ENCODE results near the gene CFAP69. TPM values are rescaled to one million over a fixed set of nuclear protein-coding genes. Genes with fewer than 3 reads are reported as not detected.

CFAP69 gene, protein sequence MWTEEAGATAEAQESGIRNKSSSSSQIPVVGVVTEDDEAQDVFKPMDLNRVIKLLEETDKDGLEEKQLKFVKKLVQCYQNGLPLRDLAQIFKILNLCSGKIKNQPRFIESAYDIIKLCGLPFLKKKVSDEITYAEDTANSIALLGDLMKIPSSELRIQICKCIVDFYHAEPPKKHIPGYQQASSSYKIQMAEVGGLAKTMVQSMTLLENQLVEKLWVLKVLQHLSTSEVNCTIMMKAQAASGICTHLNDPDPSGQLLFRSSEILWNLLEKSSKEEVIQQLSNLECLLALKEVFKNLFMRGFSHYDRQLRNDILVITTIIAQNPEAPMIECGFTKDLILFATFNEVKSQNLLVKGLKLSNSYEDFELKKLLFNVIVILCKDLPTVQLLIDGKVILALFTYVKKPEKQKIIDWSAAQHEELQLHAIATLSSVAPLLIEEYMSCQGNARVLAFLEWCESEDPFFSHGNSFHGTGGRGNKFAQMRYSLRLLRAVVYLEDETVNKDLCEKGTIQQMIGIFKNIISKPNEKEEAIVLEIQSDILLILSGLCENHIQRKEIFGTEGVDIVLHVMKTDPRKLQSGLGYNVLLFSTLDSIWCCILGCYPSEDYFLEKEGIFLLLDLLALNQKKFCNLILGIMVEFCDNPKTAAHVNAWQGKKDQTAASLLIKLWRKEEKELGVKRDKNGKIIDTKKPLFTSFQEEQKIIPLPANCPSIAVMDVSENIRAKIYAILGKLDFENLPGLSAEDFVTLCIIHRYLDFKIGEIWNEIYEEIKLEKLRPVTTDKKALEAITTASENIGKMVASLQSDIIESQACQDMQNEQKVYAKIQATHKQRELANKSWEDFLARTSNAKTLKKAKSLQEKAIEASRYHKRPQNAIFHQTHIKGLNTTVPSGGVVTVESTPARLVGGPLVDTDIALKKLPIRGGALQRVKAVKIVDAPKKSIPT
- total RNA-seq (10 to 100 TPM; 11.4 to 15.8 TPM), polyA plus RNA-seq (10 to 100 TPM in 1 of 2 donors, 1 to 10 TPM in 1; 1.8 to 18.7 TPM)
- long read RNA-seq, donor 1, partial matches to known transcripts, result 8 of 14 reads
- long read RNA-seq, donor 1, other reads (novel, unspliced or antisense), result 6 of 14 reads
- long read RNA-seq, donor 2, partial matches to known transcripts, result 3 of 9 reads
- long read RNA-seq, donor 2, other reads (novel, unspliced or antisense), result 5 of 9 reads

- Histone ChIP-seq H3K36me3 (ENCODE audit: control insufficient read depth in 1 of 2, insufficient read depth in 2 of 2, low read length in 1 of 2) (no peaks in the 10 kb centered on the region), H3K4me3 (ENCODE audit: low read length in 2 of 2) (peak within 1 kb of the TSS; percentile 71), H3K4me1 (ENCODE audit: control insufficient read depth in 1 of 2, insufficient read depth in 2 of 2, low read length in 2 of 2) (peaks cover 0 to 3% of the 10 kb centered on the region in 2 donors), H3K27ac (ENCODE audit: low read depth in 1 of 2, low read length in 2 of 2) (no peak within 1 kb of the TSS), H3K9me3 (ENCODE audit: control insufficient read depth, low read length) (no peaks in the 10 kb centered on the region), H3K27me3 (ENCODE audit: control insufficient read depth in 1 of 2, insufficient read depth in 2 of 2, low read length in 1 of 2) (no peaks in the 10 kb centered on the region)
- DNase-seq, result peak; percentile 94 to 97
- intact Hi-C loops (cut with DNase I), result loop anchor here in 1 of 2 donors (5.0 kb wide), 1 partner anchor 33 kb away; the partner anchor contains the start of gene STEAP2
- peak; percentile 98 for ATAC-seq (ENCODE audit: low FRiP score)
- 0 to 1% methylated on average over 59 of the region's 59 CpGs for WGBS, 2 donors
Measured at GRCh38 chr7:90244909-90245851, at the start of gene CFAP69. Gene CFAP69 (plus strand): TSS chr7:90245174. CDS start chr7:90245425, 251 bp downstream.

GRCh38 chr7:90201500-90202195 lies 43.3 kb upstream of the CFAP69 start:
- H3K36me3 ChIP-seq (ENCODE audit: control insufficient read depth in 1 of 2, insufficient read depth in 2 of 2, low read length in 1 of 2), result no peaks in the 10 kb centered on the region
- intact Hi-C loops (cut with DNase I), result no loop called here
- no peak overlapping the region for H3K4me3 ChIP-seq (ENCODE audit: low read length in 2 of 2)
- 91 to 92% methylated on average over 2 of the region's 2 CpGs for WGBS, 2 donors
- no peaks in the 10 kb centered on the region for H3K4me1 ChIP-seq (ENCODE audit: control insufficient read depth in 1 of 2, insufficient read depth in 2 of 2, low read length in 2 of 2)
- H3K27me3 ChIP-seq (ENCODE audit: control insufficient read depth in 1 of 2, insufficient read depth in 2 of 2, low read length in 1 of 2), result no peaks in the 10 kb centered on the region
- DNase-seq, result no peak
- H3K9me3 ChIP-seq (ENCODE audit: control insufficient read depth, low read length), result no peaks in the 10 kb centered on the region
- H3K27ac ChIP-seq (ENCODE audit: low read depth in 1 of 2, low read length in 2 of 2), result no peak overlapping the region
- ATAC-seq (ENCODE audit: low FRiP score), result no peak

GRCh38 chr7:90207956-90208355 lies 37.0 kb upstream of the CFAP69 start:
- no peak overlapping the region for H3K4me3 ChIP-seq (ENCODE audit: low read length in 2 of 2)
- H3K36me3 ChIP-seq (ENCODE audit: control insufficient read depth in 1 of 2, insufficient read depth in 2 of 2, low read length in 1 of 2), result no peaks in the 10 kb centered on the region
- no peak for ATAC-seq (ENCODE audit: low FRiP score)
- DNase-seq, result no peak
- intact Hi-C loops (cut with DNase I), result no loop called here
- WGBS, 2 donors, result 92 to 100% methylated on average over 1 of the region's 1 CpG
- no peaks in the 10 kb centered on the region for H3K9me3 ChIP-seq (ENCODE audit: control insufficient read depth, low read length)
- no peaks in the 10 kb centered on the region for H3K27me3 ChIP-seq (ENCODE audit: control insufficient read depth in 1 of 2, insufficient read depth in 2 of 2, low read length in 1 of 2)
- H3K27ac ChIP-seq (ENCODE audit: low read depth in 1 of 2, low read length in 2 of 2), result no peak overlapping the region
- no peaks in the 10 kb centered on the region for H3K4me1 ChIP-seq (ENCODE audit: control insufficient read depth in 1 of 2, insufficient read depth in 2 of 2, low read length in 2 of 2)

GRCh38 chr7:90209776-90210175 lies 35.2 kb upstream of the CFAP69 start:
- intact Hi-C loops (cut with DNase I), result loop anchor here in 1 of 2 donors (5.0 kb wide), 1 partner anchor 38 kb away; the partner anchor contains the start of gene CFAP69
- Histone ChIP-seq H3K27ac (ENCODE audit: low read depth in 1 of 2, low read length in 2 of 2) (no peak overlapping the region), H3K27me3 (ENCODE audit: control insufficient read depth in 1 of 2, insufficient read depth in 2 of 2, low read length in 1 of 2) (no peaks in the 10 kb centered on the region), H3K36me3 (ENCODE audit: control insufficient read depth in 1 of 2, insufficient read depth in 2 of 2, low read length in 1 of 2) (no peaks in the 10 kb centered on the region), H3K4me3 (ENCODE audit: low read length in 2 of 2) (no peak overlapping the region), H3K4me1 (ENCODE audit: control insufficient read depth in 1 of 2, insufficient read depth in 2 of 2, low read length in 2 of 2) (peaks cover 0 to 2% of the 10 kb centered on the region in 2 donors), H3K9me3 (ENCODE audit: control insufficient read depth, low read length) (no peaks in the 10 kb centered on the region)
- ATAC-seq (ENCODE audit: low FRiP score) (no peak), DNase-seq (no peak)
- WGBS, 2 donors, result 96 to 97% methylated on average over 1 of the region's 1 CpG

GRCh38 chr7:90210475-90210874 lies 34.5 kb upstream of the CFAP69 start:
- ATAC-seq (ENCODE audit: low FRiP score), result no peak
- Histone ChIP-seq H3K4me1 (ENCODE audit: control insufficient read depth in 1 of 2, insufficient read depth in 2 of 2, low read length in 2 of 2) (peaks cover 0 to 2% of the 10 kb centered on the region in 2 donors), H3K9me3 (ENCODE audit: control insufficient read depth, low read length) (no peaks in the 10 kb centered on the region), H3K27ac (ENCODE audit: low read depth in 1 of 2, low read length in 2 of 2) (no peak overlapping the region), H3K4me3 (ENCODE audit: low read length in 2 of 2) (no peak overlapping the region), H3K36me3 (ENCODE audit: control insufficient read depth in 1 of 2, insufficient read depth in 2 of 2, low read length in 1 of 2) (no peaks in the 10 kb centered on the region), H3K27me3 (ENCODE audit: control insufficient read depth in 1 of 2, insufficient read depth in 2 of 2, low read length in 1 of 2) (no peaks in the 10 kb centered on the region)
- DNase-seq, result no peak
- intact Hi-C loops (cut with DNase I), result loop anchor here in 1 of 2 donors (5.0 kb wide), 1 partner anchor 37 kb away; the partner anchor contains the start of gene CFAP69
- 87 to 95% methylated on average over 5 of the region's 5 CpGs for WGBS, 2 donors

- DNase-seq (no peak), ATAC-seq (ENCODE audit: low FRiP score) (no peak)
- Histone ChIP-seq H3K4me1 (ENCODE audit: control insufficient read depth in 1 of 2, insufficient read depth in 2 of 2, low read length in 2 of 2) (peaks cover 0 to 2% of the 10 kb centered on the region in 2 donors), H3K27ac (ENCODE audit: low read depth in 1 of 2, low read length in 2 of 2) (peak overlapping the region; percentile 20 to 79), H3K4me3 (ENCODE audit: low read length in 2 of 2) (peak overlapping the region; percentile 23 to 55), H3K9me3 (ENCODE audit: control insufficient read depth, low read length) (no peaks in the 10 kb centered on the region), H3K27me3 (ENCODE audit: control insufficient read depth in 1 of 2, insufficient read depth in 2 of 2, low read length in 1 of 2) (no peaks in the 10 kb centered on the region), H3K36me3 (ENCODE audit: control insufficient read depth in 1 of 2, insufficient read depth in 2 of 2, low read length in 1 of 2) (no peaks in the 10 kb centered on the region)
- intact Hi-C loops (cut with DNase I), result loop anchor here in 1 of 2 donors (5.0 kb wide), 1 partner anchor 36 kb away; the partner anchor contains the start of gene CFAP69
- WGBS, 2 donors, result 37 to 45% methylated on average over 11 of the region's 11 CpGs
Measured at GRCh38 chr7:90210981-90211380, 34.0 kb upstream of the CFAP69 start.

- peak; percentile 94 to 97 for DNase-seq
- no peaks in the 10 kb centered on the region for H3K27me3 ChIP-seq (ENCODE audit: control insufficient read depth in 1 of 2, insufficient read depth in 2 of 2, low read length in 1 of 2)
- H3K4me1 ChIP-seq (ENCODE audit: control insufficient read depth in 1 of 2, insufficient read depth in 2 of 2, low read length in 2 of 2), result peaks cover 0 to 2% of the 10 kb centered on the region in 2 donors
- intact Hi-C loops (cut with DNase I), result loop anchor here in 1 of 2 donors (5.0 kb wide), 1 partner anchor 36 kb away; the partner anchor contains the start of gene CFAP69
- H3K9me3 ChIP-seq (ENCODE audit: control insufficient read depth, low read length), result no peaks in the 10 kb centered on the region
- H3K36me3 ChIP-seq (ENCODE audit: control insufficient read depth in 1 of 2, insufficient read depth in 2 of 2, low read length in 1 of 2), result no peaks in the 10 kb centered on the region
- 0 to 1% methylated on average over 63 to 73 of the region's 73 CpGs for WGBS, 2 donors
- ATAC-seq (ENCODE audit: low FRiP score), result peak; percentile 99
- peak within 1 kb of the TSS; percentile 20 to 79 for H3K27ac ChIP-seq (ENCODE audit: low read depth in 1 of 2, low read length in 2 of 2)
- H3K4me3 ChIP-seq (ENCODE audit: low read length in 2 of 2), result peak within 1 kb of the TSS; percentile 49 to 55
Measured at GRCh38 chr7:90211391-90212148, 33.4 kb upstream of the CFAP69 start, which contains the start of gene STEAP2. Gene STEAP2 (plus strand): TSS chr7:90211740. CDS start chr7:90225083, 13,343 bp downstream.

Measured in aorta (tissue), 5 donors.